Hepatocyte (in vitro differentiated cells): ENCODE results near the gene GRID1. TPM values are rescaled to one million over a fixed set of nuclear protein-coding genes. Genes with fewer than 3 reads are reported as not detected.

ENCODE experiments used
- DNase-seq: peaks from one replicate; pipeline ENCODE4 v3.0.0-alpha.2; 2016; ENCODE audit warnings: low spot score
- H2AFZ ChIP-seq: fragments of 200-600 bp; sonication (generic); 2 replicates; pipeline ENCODE4 v1.6.0; 2016; ENCODE audit warnings: antibody characterized with exemption, mild to moderate bottlenecking
- H3K27ac ChIP-seq: fragments of 200-600 bp; sonication (generic); 2 replicates; pipeline ENCODE4 v1.5.1; 2016; ENCODE audit warnings: mild to moderate bottlenecking
- H3K27me3 ChIP-seq: fragments of 200-600 bp; sonication (generic); 2 replicates; pipeline ENCODE4 v1.6.1; 2016
- H3K36me3 ChIP-seq: fragments of 200-600 bp; sonication (generic); replicated peaks from 2 replicates; pipeline ENCODE4 v1.5.1; 2016; ENCODE audit warnings: low read depth; ENCODE audit not compliant: insufficient read depth
- H3K4me1 ChIP-seq: fragments of 200-600 bp; sonication (generic); 2 replicates; pipeline ENCODE4 v1.5.1; 2016; ENCODE audit warnings: mild to moderate bottlenecking, moderate library complexity; ENCODE audit not compliant: insufficient read depth
- H3K4me2 ChIP-seq: fragments of 200-600 bp; sonication (generic); 2 replicates; pipeline ENCODE4 v1.6.0; 2016
- H3K4me3 ChIP-seq: fragments of 200-600 bp; sonication (generic); 2 replicates; pipeline ENCODE4 v1.5.1; 2016; ENCODE audit warnings: mild to moderate bottlenecking
- H3K79me2 ChIP-seq: fragments of 200-600 bp; sonication (generic); 2 replicates; pipeline ENCODE4 v1.6.0; 2017; ENCODE audit warnings: mild to moderate bottlenecking
- H3K9me2 ChIP-seq: fragments of 200-600 bp; sonication (generic); replicated peaks from 2 replicates; pipeline ENCODE4 v1.6.0; 2017; ENCODE audit warnings: mild to moderate bottlenecking; ENCODE audit not compliant: insufficient read depth
- H3K9me3 ChIP-seq: fragments of 200-600 bp; sonication (generic); 2 replicates; pipeline ENCODE4 v1.5.1; 2016; ENCODE audit warnings: low read depth, mild to moderate bottlenecking
- H4K20me1 ChIP-seq: fragments of 200-600 bp; sonication (generic); 2 replicates; pipeline ENCODE4 v1.6.0; 2016; ENCODE audit warnings: mild to moderate bottlenecking; ENCODE audit not compliant: insufficient read depth, poor library complexity, severe bottlenecking
- CTCF ChIP-seq: fragments of 200-600 bp; sonication (generic); IDR thresholded peaks from 2 replicates; pipeline ENCODE4 v1.5.1; 2016; ENCODE audit warnings: antibody characterized with exemption, mild to moderate bottlenecking; ENCODE audit not compliant: poor library complexity
- EZH2 ChIP-seq: fragments of 200-600 bp; sonication (generic); IDR thresholded peaks from 2 replicates; pipeline ENCODE4 v1.6.1; 2016; ENCODE audit warnings: antibody characterized with exemption, mild to moderate bottlenecking, borderline replicate concordance
- EZH2phosphoT487 ChIP-seq: fragments of 200-600 bp; sonication (generic); IDR thresholded peaks from one replicate; pipeline ENCODE4 v1.6.1; 2018; ENCODE audit warnings: antibody characterized with exemption, mild to moderate bottlenecking, low read depth, moderate library complexity; ENCODE audit not compliant: unreplicated experiment, severe bottlenecking
- WGBS: methylation state at CpG from one replicate; pipeline ENCODE4 v1.1.6; 2016; ENCODE audit warnings: low lambda C conversion rate; ENCODE audit errors: missing lambda C conversion rate; 5-methylcytosine and 5-hydroxymethylcytosine counted together
- polyA plus RNA-seq: library from polyadenylated mRNA; unstranded; fragments of >200 nt; fragmentation: Nextera tagmentation; extraction: Ambion mirVana; gene quantifications from 2 replicates; pipeline ENCODE4 v1.2.1, GENCODE V29; 2016
- total RNA-seq: library from RNA; depleted of rRNA; stranded (reverse); fragments of >200 nt; gene quantifications from 2 replicates; pipeline ENCODE4 v1.2.3, GENCODE V29; 2014

The GRID1 gene
- total and polyA plus RNA-seq, 2 experiments from 2014 or later = 0.07 to 0.37 TPM

- H4K20me1 ChIP-seq = no peaks in the 10 kb centered on the region
- no peak overlapping the region for H3K4me2 ChIP-seq
- H3K27me3 ChIP-seq = peaks cover 20% of the 10 kb centered on the region
- H3K27ac ChIP-seq = no peak overlapping the region
- no peak overlapping the region for H2AFZ ChIP-seq
- H3K9me2 ChIP-seq = no peaks in the 10 kb centered on the region
- no peak overlapping the region for H3K4me3 ChIP-seq
- H3K79me2 ChIP-seq = no peaks in the 10 kb centered on the region
- H3K36me3 ChIP-seq = no peaks in the 10 kb centered on the region
- H3K9me3 ChIP-seq = no peaks in the 10 kb centered on the region
- DNase-seq = no peak
- no peak for TF ChIP-seq CTCF
- no peak for TF ChIP-seq EZH2phosphoT487
- no peak for TF ChIP-seq EZH2
- WGBS = 84% methylated on average over 10 of the region's 10 CpGs
- H3K4me1 ChIP-seq = no peaks in the 10 kb centered on the region
Measured at GRCh38 chr10:86393862-86394455, 27.4 kb upstream of the GRID1 start.

- no peak overlapping the region for H3K4me3 ChIP-seq
- no peak overlapping the region for H2AFZ ChIP-seq
- peaks cover 21% of the 10 kb centered on the region for H3K27me3 ChIP-seq
- no peaks in the 10 kb centered on the region for H3K36me3 ChIP-seq
- no peak overlapping the region for H3K4me2 ChIP-seq
- TF ChIP-seq EZH2 = no peak
- no peak for TF ChIP-seq CTCF
- TF ChIP-seq EZH2phosphoT487 = no peak
- no peaks in the 10 kb centered on the region for H4K20me1 ChIP-seq
- no peaks in the 10 kb centered on the region for H3K79me2 ChIP-seq
- no peak overlapping the region for H3K27ac ChIP-seq
- no peaks in the 10 kb centered on the region for H3K4me1 ChIP-seq
- no peaks in the 10 kb centered on the region for H3K9me3 ChIP-seq
- H3K9me2 ChIP-seq = no peaks in the 10 kb centered on the region
- WGBS = 83% methylated on average over 9 of the region's 9 CpGs
- DNase-seq = no peak
Measured at GRCh38 chr10:86393362-86393761, 26.8 kb upstream of the GRID1 start.

GRCh38 chr10:86392723-86393094, 26.1 kb upstream of the GRID1 start:
- peaks cover 28% of the 10 kb centered on the region for H3K27me3 ChIP-seq
- H3K9me3 ChIP-seq = no peaks in the 10 kb centered on the region
- no peak overlapping the region for H3K4me2 ChIP-seq
- WGBS = 84% methylated on average over 7 of the region's 7 CpGs
- no peaks in the 10 kb centered on the region for H3K36me3 ChIP-seq
- TF ChIP-seq EZH2 (no peak), CTCF (no peak), EZH2phosphoT487 (no peak)
- no peaks in the 10 kb centered on the region for H3K4me1 ChIP-seq
- H3K9me2 ChIP-seq = no peaks in the 10 kb centered on the region
- DNase-seq = no peak
- no peak overlapping the region for H2AFZ ChIP-seq
- no peak overlapping the region for H3K4me3 ChIP-seq
- no peak overlapping the region for H3K27ac ChIP-seq
- H4K20me1 ChIP-seq = no peaks in the 10 kb centered on the region
- no peaks in the 10 kb centered on the region for H3K79me2 ChIP-seq
